Stimulated activated CD4-positive, alpha-beta T cell treated with anti-CD3 and anti-CD28 coated beads, Interleukin-12 subunit alpha, Interleukin-12 subunit beta, amount 100 ng/mL, for 4 hours (primary cell): Measurements from ENCODE around the gene TTLL5.
A peak's percentile ranks its signal among the peaks of the same experiment; 100 is the strongest.
"Not testable (repeated sequence)": the region's sequence is repeated elsewhere in the genome, so short reads cannot be mapped to it uniquely, and the experiment has no call there.

Experiments used
- DNase-seq: peaks from one replicate; pipeline ENCODE4 v3.0.0-alpha.2; 2020

TTLL5 gene

DNA sequence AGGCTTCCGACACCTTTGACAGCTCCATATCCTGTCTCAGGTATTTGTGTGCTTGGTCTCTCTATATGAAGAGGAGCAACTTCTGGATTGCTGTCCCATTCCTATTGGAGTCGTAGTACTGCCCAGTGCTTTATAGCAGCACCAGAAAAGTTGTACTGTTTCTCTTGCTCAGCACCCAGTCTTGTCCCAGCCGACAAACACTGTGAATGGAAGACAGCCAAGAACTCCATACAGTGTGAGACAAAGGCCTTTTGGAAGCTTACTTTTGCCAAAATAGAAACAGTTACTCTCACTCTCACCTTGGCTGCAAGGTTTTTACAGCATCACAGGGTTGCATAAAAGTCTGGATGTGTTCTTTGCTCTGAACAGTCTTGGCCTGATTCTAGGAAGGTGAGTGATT is 215.5 kb downstream of the TTLL5 start:
- DNase-seq, result no peak

DNA sequence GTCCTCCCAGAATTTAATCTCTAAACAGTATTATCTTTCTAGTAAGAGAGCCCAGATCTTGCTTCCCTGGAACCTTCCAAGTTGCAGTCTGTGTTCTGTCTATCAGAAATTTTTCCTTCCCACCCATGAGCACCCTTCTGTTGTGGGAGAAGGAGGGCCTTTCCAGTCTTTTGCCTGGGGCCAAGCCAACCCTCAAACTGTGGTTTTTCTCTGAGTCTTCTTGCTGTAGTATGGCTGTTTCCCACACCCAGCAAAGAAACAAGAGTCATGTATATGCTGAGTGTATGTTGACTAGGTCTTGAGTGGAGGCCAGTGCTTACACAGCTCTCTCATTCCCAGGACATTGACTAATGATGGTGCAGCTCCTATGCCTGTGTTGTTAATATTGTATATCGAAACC is 216.2 kb downstream of the TTLL5 start:
- no peak for DNase-seq

DNA sequence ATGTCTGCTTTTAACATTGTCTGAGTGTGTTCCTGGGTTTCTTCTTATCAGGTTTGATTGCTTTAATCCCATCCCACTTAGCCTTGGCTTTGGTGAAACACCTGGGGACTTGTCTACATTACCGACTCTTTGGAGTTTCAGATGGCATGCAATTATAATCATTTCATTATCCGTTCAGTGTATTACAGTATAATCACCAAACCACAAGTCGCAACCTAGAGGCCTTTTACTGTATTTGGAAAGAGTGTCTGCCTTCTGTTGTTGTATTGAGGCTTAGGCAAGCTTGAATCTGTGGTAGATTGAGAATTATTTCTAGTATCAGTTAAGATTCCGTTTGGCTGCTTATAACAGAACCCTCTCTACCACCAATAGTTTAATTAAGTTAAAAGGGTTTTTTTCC is 216.8 kb downstream of the TTLL5 start:
- DNase-seq, result no peak

DNA sequence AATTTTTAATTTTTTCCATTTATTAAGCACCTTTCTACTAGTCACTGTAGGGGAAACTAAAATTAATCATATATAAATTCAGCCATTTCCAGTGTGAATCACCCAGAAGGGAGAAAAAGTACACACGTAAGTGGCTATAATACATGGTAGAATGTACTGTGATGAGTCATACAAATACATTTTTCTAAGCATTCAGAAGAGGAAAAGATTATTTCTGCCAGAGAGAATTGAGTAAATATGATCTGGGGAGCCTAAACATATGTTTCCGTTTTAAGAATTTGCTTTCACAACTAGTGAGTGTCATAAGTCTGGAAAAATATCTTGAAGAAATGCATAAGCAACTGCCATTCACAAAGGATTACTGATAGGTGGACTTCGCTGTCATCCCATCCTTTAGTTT is 218.0 kb downstream of the TTLL5 start:
- no peak for DNase-seq

DNA sequence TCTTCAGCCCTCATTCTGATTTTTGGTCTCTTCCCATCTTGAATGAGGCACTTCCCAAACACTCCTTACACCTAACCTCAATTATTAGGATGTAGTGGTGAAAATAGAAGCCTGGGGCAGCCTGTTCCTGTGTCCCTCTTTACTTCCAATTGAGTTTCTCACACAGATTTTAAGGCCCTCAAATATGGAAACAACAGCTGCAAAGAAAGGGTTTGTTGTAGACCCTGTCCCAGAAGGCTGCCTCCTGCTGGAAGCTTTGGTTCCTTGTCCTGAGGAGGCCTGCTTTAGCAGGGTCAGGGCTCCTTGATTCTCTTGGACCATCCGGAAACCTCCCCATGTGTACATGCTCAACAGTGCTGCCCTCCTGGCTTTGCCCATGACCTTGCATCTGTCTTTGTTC is 219.5 kb downstream of the TTLL5 start:
- DNase-seq, result no peak

DNA sequence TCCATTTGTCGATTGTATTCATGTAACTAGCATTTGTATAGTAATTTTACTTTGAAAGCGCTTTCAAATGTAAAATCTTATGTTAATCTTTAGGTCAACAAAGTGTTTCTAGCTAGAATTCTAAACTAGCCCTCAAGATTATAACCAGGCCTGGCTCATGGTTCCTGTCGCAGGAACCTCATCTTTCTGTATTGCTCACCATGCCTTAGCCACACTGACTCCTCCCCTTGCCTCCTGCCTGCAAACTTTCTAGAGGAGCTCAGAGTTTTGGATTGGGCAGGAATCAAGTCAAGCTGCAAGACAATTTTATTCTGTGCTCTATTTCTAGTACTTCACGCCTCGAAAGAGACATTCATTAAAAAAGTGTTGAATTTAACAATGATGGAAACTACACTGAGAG is 220.9 kb downstream of the TTLL5 start:
- no peak for DNase-seq

DNA sequence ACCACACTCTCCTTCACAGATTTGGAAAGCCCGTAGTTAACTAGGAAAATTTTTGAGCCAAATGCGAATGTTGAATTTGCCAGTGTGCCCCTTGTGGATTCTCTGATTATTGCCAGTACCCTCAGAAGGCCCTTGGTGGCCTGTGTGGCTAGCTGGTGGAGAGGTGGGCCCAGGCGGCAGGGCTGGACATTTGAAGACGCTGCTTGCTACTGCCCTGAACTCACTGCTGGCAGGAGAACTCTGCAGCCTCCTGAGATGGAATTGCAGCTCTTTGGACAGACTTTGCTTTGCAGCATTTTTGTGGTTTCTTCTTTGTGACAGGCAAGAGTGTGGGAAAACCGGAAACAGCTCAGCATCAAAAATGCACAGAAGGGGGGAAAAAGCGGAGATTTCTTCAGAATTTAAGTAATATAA is 223.2 kb downstream of the TTLL5 start:
- no peak for DNase-seq

DNA sequence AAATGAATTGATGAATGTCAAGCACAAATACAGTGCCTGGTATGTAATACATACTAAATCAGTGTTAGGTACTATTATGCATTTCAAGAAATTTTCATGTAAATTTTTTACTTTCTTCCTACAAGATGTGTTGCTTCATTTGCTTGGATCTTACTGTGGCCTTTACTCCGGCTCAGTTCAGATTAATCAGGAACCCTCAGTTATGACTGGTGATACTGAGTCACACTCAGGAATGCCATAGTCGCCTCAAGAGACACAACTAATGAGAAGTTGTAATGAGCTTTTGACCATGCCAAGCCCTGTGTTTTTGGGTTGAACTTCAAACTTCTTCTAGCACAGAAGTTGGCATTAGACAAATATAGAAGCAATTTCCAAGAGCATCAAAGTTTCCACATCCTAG is 224.8 kb downstream of the TTLL5 start:
- no peak for DNase-seq

DNA sequence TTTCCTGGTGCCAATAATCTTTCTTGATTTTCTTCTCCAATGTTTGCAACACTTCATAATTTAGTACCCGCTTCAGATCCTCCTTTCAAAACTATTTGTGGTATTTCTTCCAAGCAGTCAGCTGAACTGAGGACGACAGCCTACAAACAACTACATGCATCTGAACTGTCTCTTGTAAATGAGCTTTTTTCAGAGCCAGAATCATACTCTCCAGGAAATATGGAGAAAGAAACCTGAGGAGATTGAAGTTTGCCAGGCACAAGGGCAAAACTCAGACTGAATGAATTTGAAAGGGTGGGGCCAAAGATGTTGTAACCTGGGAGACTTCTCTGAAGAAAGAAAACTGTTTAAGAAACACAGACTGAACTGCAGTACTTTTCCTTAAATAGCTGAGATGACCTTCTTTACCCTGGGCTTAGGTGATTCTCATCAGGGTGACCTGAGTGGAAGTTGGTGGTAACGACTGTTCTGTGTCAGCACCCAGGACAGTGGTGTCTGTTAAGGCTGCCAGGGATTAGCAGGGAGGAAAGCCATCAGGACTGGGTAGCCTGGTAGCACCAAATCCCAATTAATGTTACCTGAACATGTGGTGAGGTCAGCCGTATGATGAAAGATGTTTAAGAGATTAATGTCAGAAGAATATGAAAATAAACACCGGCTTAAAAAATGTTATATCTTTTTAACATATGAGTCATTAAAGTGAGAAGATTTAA is 225.7 kb downstream of the TTLL5 start:
- no peak for DNase-seq

DNA sequence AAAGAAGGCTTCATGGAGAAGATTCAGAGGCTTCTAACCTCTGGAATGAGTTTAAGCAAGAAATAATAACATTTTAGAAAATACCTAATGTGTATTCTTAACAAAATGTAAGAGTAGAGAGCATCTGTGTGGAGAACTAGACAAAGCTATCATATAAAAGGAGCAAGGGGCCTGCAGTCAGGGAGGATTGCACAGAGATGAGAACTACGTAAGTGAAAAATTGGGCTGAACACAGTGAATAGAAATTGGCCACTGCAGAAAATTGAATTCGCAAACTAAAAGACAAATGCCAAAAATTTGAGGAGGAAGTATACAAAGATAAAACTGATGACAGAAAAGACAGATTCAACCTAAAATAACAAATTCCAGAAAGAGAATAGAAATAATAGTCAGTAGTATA is 227.9 kb downstream of the TTLL5 start:
- no peak for DNase-seq

DNA sequence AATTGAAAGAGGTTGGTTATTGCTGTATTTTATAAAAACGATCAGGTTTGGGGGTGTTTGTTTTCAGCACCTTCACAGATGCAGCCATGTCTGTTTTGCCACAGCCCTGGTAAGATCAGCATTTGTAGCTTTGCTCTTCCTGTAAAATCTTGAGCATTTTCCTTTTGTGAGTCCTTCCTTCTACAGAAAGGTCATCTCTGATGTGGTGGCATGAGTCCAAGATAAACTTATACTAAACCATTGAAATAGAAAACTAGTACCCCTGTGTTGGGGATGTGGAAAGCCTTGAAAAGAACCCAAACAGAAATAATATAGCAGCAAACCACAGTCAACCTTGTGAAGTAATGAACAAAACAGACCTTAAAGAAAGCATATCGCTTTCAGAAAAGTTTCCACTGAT is 235.3 kb downstream of the TTLL5 start:
- no peak for DNase-seq

DNA sequence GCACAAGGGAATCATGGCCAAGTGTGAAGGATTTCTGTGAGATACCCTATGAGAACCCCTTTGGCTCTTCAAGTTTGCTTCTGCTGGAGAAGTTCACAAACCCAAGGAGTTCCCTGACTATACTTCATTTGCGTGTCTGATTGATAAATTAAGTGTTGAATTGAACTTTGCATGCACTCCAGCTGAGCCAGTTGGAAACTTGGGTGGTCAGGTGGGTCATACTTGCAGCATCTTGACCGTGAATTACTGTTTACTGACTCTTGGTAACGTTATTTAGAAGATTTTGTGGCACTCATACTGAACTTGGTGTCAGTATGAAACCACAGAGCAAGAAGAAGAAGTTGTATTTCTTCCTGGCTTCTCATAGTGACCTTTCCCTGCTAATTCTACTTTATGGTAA is 243.3 kb downstream of the TTLL5 start:
- DNase-seq, result no peak

DNA sequence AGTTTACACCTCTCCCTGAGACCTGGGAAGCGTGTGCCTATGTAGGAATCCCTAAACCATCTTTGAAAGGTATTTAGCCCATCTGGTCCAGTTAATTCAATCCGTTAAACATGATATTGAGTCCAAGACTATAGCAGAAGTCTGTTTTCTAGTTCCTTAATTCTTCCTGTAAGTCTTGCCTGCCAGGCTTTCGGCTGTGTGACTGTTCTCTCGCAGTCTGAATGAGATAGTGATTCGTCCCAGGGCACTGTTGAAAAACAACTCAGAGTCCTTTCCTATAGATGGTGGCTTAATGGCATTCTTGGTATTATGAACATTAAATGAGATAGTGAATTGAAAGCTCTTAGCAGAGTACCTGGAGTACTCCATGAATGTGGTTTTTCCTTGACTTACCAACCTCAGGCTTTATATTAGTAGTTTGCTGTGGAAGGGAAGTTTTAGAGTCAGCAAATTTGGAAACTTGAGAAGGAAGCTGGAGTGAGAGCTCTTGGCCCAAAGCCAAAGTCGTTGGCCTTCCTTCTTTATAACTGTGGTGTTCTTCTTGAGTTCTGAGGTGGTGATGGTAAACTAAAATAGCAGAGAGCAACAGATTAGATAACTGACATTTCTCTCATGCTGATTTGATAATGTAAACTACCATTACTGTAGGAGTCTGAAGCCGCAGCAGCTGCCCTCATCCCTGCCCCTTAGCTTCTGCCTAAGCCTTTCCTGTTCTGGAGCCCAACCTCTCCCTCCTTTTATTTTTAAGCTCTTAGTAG is 244.3 kb downstream of the TTLL5 start:
- no peak for DNase-seq

DNA sequence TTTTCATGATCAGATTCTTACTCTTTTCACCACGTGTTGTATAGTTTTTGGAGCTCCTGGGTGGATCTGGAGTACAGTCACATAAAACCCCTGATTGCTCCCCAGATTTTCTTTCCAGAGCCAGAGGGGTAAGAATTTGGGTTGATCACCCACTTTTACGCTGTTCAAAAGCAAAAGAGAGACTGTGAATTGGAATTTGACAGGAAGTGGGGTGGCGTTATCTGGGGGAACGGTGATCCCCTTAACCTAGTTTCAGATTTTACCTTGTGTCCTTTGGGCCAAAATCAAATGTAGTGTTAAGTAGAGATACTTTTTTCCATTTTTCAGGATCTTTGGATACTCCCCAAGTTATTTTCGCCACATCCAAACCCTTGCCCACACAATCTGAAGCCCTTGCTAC is 245.2 kb downstream of the TTLL5 start:
- DNase-seq, result no peak

DNA sequence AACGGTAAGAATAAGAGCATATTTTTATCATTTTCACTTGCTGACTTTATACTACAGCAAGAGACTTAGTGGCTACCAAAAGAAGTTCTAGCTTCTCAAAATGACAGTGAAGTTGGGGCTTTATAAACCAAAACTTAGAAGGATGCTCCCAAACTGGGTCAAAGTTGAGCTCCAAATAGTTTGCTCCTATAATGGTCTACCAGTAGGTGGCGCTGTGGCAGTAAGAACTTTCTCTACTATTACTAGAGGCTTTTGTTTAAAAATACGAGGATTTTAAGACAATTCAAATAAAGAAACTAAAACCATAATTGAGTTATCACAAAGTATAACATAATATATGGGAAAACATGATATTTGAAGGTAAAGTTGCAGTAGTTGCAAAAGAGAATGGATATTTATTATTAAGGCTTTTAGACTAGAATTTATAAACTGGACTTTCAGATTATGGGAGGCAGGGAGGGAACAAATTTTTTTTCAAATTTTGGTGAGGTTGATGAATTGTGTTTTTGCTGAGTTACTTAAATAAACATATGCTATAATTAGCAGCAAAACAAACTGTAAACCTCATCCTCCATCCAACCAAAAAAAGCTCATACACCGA is 245.7 kb downstream of the TTLL5 start:
- peak; percentile 65 for DNase-seq

DNA sequence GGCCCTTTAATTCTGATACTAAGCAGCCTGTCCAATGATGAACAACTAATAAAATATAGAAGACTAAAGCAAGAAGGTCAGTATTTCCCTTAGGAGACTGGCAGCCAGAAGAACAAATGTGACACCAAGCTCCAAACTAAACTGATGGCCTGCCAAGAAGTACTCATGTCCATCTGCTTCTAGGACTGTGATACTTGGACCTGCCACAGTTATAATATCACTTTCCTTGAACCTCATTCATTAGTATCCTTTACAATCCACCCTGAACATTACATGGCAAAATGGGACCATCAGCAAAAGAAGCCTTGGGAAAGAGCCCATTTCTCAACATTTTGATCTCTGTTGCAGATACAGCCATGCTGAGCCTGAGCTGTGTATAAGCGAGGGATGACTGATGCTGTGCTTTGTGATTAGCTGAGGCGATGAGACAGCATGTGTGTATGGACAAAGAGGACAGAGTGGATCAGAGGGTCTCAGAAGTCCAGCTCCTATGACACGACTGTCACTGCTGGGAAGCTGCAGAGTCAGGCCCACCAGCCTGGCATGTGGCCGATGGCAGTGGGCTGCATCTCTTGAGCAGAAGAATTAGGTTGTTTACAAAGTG is 246.8 kb downstream of the TTLL5 start:
- DNase-seq, result no peak

DNA sequence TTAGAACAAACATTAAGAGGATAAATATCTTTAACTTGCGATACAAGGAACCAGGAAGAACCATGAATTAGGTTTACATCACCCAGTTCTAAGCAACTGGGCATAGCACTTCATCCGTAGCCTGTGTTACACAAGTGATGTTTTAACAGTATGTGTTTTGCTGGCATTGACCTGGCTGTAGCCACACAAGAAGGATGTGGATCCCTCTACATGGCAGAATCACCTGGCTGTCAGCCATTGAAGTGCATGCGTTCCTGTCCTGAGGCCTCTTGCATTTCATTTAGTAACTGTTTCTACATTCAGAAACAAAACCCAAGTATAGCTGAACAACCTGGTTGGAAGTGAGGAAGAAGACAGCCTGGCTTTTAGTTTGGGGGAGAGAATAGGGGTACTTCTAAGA is 248.6 kb downstream of the TTLL5 start:
- DNase-seq, result no peak

DNA sequence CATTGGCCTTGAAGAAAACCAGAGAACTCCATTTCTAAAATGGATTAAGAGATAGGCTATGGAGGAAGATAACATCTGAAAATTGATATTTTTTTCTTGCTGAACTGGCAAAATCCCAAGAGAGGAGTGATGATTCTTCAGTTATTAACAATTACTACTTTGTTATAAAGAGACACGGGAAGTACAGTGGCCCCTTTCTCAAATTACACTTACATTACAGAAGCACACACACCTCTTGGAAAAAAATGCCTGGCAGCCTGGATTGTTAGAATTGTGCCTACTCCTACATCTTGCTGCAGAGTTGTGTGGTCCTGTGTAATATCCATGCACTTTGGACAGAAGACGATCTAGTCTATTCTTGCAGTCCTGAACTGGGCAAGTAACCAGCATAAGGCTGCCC is 249.0 kb downstream of the TTLL5 start:
- DNase-seq, result no peak

DNA sequence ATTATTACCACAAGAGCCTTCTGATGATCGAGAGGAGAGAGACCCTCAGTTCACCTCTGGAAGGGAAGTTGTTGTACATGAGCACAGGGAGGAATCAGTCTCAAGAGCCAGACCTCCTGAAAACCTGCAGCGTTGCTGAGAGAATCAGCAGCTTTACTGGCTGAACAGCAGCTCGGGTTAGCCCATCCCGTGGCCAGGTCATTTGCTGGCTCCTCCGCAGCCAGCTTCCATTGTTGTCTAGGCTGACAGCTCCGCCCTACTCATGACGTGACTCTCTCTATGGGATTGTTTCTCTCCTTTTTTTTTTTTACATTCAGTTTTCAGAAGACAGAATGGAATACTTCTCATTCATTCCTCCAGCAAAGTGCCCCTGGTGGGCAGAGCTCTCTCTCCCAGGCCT is 250.8 kb downstream of the TTLL5 start:
- DNase-seq, result no peak

DNA sequence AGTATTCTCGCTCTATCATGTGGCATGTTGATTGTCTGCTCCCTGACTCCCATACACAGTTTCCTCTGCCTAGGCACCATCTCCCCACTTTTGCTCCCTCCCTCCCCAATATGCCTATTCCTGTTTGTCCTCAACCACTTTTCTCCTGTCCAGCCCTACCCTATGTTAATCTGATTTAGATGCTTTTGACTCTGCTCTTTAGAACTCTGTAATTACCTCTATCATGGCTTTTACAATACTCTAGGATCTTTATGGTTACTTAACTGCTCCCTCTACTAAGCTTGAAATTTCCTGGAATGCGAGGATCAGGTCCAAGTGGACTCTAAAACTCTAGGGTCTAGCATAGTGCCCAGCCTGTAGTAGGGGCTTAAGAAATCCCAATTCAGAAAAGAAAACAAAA is 252.1 kb downstream of the TTLL5 start:
- DNase-seq, result no peak

DNA sequence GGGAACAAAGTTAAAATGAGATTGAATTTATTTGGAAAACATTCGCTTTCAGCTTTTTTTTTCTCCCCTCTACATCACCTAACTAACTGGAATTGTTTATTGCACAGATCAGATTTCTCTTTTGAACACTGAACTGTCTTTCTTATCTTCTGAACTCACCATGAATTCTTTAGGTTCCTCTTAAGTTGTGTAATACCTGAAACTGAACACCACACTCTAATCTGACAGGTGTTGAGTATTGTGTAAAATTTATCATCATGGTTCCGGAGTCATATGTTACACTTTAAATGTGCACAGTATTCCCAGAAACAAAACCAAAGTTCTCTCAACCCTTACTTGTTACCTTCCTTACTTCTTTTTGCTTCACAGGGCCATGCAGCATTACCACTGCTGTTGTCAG is 254.0 kb downstream of the TTLL5 start:
- DNase-seq, result no peak

DNA sequence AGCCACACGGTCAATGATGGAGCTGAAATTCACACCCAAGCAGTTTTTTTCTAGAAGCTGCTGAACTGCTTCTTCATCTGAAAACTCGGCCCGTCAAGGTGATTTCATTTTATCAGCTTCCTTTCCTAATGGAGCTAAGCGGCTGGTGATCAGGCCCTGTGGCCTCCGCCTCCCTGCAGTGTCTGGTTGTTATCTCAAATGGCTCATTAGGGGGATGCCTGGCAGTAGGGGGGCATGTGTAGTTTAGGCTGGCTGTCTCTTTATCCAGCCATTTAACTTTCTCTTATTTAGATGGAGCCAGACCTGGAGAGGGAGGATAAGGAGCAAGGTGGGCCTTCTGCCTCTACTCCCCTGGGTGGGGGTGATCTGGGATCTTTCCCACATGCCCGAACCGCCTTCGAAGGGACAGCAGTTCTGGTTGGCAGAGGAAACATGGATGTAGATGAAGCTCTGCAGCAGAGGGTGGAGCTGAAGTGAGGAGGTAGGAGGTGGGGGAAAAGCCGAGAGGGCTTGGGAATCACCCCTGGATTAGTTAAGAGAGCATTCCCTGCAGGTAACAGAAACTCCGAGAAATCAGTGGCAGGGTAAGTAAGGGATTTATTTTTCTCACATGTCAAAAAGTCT is 256.4 kb downstream of the TTLL5 start:
- DNase-seq, result no peak

DNA sequence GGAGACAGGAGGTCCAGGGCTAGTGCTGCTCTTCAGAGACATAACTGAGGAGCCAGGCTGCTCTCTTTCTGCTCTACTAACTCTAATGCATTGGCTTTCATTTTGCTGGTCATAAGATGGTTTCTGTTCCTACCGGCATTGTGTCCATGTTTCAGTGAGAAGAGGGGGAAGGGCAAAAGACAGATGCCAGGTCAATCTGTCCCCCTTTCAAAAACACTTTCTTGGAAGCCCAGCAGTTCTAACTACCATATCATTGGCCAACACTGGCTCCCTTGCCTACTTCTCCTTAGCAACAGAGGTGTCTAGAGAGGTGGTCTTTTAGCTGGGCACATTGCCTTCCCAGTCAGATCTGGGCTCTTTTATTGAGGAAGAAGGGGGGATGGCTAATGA is 256.9 kb downstream of the TTLL5 start:
- no peak for DNase-seq

DNA sequence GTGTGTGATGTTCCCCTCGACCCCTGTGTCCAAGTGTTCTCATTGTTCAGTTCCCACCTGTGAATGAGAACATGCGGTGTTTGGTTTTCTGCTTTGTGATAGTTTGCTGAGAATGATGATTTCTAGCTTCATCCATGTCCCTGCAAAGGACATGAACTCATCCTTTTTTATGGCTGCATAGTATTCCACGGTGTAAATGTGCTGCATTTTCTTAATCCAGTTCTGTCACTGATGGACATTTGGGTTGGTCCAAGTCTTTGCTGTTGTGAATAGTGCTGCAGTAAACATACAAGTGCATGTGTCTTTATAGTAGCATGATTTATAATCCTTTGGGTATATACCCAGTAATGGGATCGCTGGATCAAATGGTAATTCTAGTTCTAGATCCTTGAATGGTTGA is 259.4 kb downstream of the TTLL5 start:
- not testable (repeated sequence) for DNase-seq
